Measurements from ENCODE around the gene F13A1.

F13A1 gene

DNA sequence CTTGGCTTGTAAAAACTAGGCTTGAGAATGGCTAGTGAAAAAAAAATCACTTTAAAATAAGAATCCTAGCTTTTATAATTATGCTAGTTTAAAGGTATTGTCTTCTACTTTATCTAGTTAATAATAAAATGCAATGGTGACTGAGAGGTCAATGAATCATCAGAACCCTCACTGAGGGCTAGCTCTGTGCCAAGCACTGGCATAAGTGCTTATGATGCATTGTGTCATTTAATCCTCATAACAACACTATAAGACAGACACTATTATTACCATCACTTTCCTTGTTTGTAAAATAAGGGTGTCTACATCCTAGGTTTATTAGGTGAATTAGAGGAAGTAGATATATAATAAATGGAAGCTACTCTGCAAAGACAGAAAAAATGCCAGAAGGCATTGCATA, 144.3 kb downstream of the F13A1 start:
- Histone ChIP-seq H3K36me3 (ENCODE audit: low read depth) (no peaks in the 10 kb centered on the region), H3K27me3 (ENCODE audit: insufficient read depth, poor library complexity, severe bottlenecking) (peaks cover 10% of the 10 kb centered on the region), H3K27ac (ENCODE audit: poor library complexity, severe bottlenecking) (no peak overlapping the region), H3K9me3 (ENCODE audit: severe bottlenecking) (no peaks in the 10 kb centered on the region), H3K4me3 (ENCODE audit: severe bottlenecking) (no peak overlapping the region), H3K4me1 (ENCODE audit: insufficient read depth, poor library complexity, severe bottlenecking) (no peaks in the 10 kb centered on the region)
- no peak for DNase-seq (ENCODE audit: low spot score)
- no peak for ATAC-seq (ENCODE audit: low read depth)
- TF ChIP-seq, protein P1, sequence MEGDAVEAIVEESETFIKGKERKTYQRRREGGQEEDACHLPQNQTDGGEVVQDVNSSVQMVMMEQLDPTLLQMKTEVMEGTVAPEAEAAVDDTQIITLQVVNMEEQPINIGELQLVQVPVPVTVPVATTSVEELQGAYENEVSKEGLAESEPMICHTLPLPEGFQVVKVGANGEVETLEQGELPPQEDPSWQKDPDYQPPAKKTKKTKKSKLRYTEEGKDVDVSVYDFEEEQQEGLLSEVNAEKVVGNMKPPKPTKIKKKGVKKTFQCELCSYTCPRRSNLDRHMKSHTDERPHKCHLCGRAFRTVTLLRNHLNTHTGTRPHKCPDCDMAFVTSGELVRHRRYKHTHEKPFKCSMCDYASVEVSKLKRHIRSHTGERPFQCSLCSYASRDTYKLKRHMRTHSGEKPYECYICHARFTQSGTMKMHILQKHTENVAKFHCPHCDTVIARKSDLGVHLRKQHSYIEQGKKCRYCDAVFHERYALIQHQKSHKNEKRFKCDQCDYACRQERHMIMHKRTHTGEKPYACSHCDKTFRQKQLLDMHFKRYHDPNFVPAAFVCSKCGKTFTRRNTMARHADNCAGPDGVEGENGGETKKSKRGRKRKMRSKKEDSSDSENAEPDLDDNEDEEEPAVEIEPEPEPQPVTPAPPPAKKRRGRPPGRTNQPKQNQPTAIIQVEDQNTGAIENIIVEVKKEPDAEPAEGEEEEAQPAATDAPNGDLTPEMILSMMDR (IDR thresholded peaks at IDR 0.05; ENCODE audit: poor library complexity, severe bottlenecking): no peak

- H3K27ac ChIP-seq (ENCODE audit: poor library complexity, severe bottlenecking): no peak overlapping the region
- H3K4me3 ChIP-seq (ENCODE audit: severe bottlenecking): no peak overlapping the region
- DNase-seq (ENCODE audit: low spot score) (no peak), ATAC-seq (ENCODE audit: low read depth) (no peak)
- H3K4me1 ChIP-seq (ENCODE audit: insufficient read depth, poor library complexity, severe bottlenecking): no peaks in the 10 kb centered on the region
- no peaks in the 10 kb centered on the region for H3K36me3 ChIP-seq (ENCODE audit: low read depth)
- H3K27me3 ChIP-seq (ENCODE audit: insufficient read depth, poor library complexity, severe bottlenecking): peaks cover 10% of the 10 kb centered on the region
- no peaks in the 10 kb centered on the region for H3K9me3 ChIP-seq (ENCODE audit: severe bottlenecking)
- TF ChIP-seq, protein P1 (IDR thresholded peaks at IDR 0.05; ENCODE audit: poor library complexity, severe bottlenecking): no peak
These were observed 151.3 kb downstream of the F13A1 start for GRCh38 chr6:6169141-6169540.

DNA sequence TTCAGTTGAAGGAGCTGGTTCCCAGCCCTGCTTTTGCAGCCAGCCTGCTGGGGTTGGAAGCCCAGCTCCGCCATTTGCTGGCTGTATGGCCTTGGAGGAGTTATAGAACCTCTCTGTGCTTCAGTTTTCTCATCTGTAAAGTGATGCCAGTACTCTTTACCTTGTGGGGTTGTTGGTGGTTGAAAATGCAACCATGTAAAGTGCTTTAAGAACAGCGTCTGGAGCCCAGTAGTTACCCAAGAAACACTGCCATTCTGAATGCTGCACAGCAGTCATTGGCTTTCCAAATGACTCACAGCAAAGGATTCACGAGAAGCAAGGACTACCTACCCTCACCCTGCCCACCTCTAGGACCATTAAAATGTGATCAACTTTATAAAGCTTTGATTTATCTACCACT, 154.4 kb downstream of the F13A1 start:
- ATAC-seq (ENCODE audit: low read depth) (no peak), DNase-seq (ENCODE audit: low spot score) (no peak)
- Histone ChIP-seq H3K4me1 (ENCODE audit: insufficient read depth, poor library complexity, severe bottlenecking) (no peaks in the 10 kb centered on the region), H3K36me3 (ENCODE audit: low read depth) (no peaks in the 10 kb centered on the region), H3K27ac (ENCODE audit: poor library complexity, severe bottlenecking) (no peak overlapping the region), H3K4me3 (ENCODE audit: severe bottlenecking) (no peak overlapping the region), H3K9me3 (ENCODE audit: severe bottlenecking) (no peaks in the 10 kb centered on the region), H3K27me3 (ENCODE audit: insufficient read depth, poor library complexity, severe bottlenecking) (peaks cover 11% of the 10 kb centered on the region)
- TF ChIP-seq, protein P1 (IDR thresholded peaks at IDR 0.05; ENCODE audit: poor library complexity, severe bottlenecking): no peak

DNA sequence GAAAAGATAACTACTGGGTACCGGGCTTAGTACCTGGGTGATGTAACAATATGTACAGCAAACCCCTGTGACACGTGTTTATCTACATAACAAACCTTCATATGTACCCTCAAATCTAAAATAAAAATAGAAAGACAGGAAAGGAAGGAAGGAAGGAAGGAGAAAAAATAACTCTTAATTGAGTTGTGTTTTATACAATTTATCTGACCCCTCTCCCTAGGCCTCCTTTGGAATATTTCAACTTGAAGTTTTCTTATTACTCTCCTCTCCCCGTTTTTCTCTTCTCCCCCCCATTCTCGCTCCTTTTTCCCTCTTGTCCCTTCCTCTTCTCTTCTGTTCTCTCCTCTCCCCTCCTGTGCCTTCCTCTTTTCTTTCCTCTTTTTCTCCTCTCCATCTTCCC, 156.1 kb downstream of the F13A1 start:
- Histone ChIP-seq H3K4me1 (ENCODE audit: insufficient read depth, poor library complexity, severe bottlenecking) (no peaks in the 10 kb centered on the region), H3K36me3 (ENCODE audit: low read depth) (no peaks in the 10 kb centered on the region), H3K4me3 (ENCODE audit: severe bottlenecking) (no peak overlapping the region), H3K27me3 (ENCODE audit: insufficient read depth, poor library complexity, severe bottlenecking) (peaks cover 11% of the 10 kb centered on the region), H3K9me3 (ENCODE audit: severe bottlenecking) (no peaks in the 10 kb centered on the region), H3K27ac (ENCODE audit: poor library complexity, severe bottlenecking) (no peak overlapping the region)
- DNase-seq (ENCODE audit: low spot score) (no peak), ATAC-seq (ENCODE audit: low read depth) (no peak)
- TF ChIP-seq, protein P1 (IDR thresholded peaks at IDR 0.05; ENCODE audit: poor library complexity, severe bottlenecking): no peak

DNA sequence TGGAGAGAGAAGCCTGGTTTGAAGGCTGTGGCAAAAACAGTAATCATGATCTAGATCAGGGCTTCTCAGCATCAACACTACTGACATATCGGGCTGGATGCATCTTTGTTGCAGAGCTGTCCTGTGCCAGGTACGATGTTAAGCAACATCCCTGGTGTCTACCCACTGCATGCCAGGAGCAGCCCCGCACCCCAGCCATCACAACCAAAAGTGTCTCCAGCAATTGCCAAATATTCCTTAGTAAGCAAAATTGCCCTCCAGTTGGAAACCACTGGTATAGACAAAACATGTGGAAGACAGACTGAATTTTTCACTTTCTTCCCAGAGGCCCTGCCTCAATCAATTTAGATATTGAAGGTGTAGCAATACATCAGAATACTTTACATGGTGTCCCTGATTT, 166.1 kb downstream of the F13A1 start:
- TF ChIP-seq, protein P1 (IDR thresholded peaks at IDR 0.05; ENCODE audit: poor library complexity, severe bottlenecking): no peak
- no peak for DNase-seq (ENCODE audit: low spot score)
- Histone ChIP-seq H3K4me1 (ENCODE audit: insufficient read depth, poor library complexity, severe bottlenecking) (no peaks in the 10 kb centered on the region), H3K4me3 (ENCODE audit: severe bottlenecking) (no peak overlapping the region), H3K9me3 (ENCODE audit: severe bottlenecking) (no peaks in the 10 kb centered on the region), H3K27ac (ENCODE audit: poor library complexity, severe bottlenecking) (no peak overlapping the region), H3K27me3 (ENCODE audit: insufficient read depth, poor library complexity, severe bottlenecking) (peaks cover 12% of the 10 kb centered on the region), H3K36me3 (ENCODE audit: low read depth) (no peaks in the 10 kb centered on the region)
- ATAC-seq (ENCODE audit: low read depth): no peak

Data from RWPE2 (cell line).